Neural progenitor cell (in vitro differentiated cells): Measurements from ENCODE around the gene NIPAL1. TPM values are rescaled to one million over a fixed set of nuclear protein-coding genes. Genes with fewer than 3 reads are reported as not detected.

Experiments used
- DNase-seq: peaks from one replicate; pipeline ENCODE4 v3.0.0-alpha.2; 2016; ENCODE audit warnings: low spot score
- H2AFZ ChIP-seq: fragments of 200-600 bp; sonication (generic); replicated peaks from 2 replicates; pipeline ENCODE4 v1.6.1; 2016; ENCODE audit warnings: antibody characterized with exemption
- H3F3A ChIP-seq: fragments of 200-600 bp; sonication (generic); 2 replicates; pipeline ENCODE4 v1.6.1; 2016; ENCODE audit warnings: antibody characterized with exemption, low read depth
- H3K27ac ChIP-seq: fragments of 200-600 bp; sonication (generic); 2 replicates; pipeline ENCODE4 v1.5.1; 2016; ENCODE audit warnings: mild to moderate bottlenecking
- H3K27me3 ChIP-seq: fragments of 200-600 bp; sonication (generic); 2 replicates; pipeline ENCODE4 v1.6.1; 2016; ENCODE audit warnings: mild to moderate bottlenecking, moderate library complexity
- H3K36me3 ChIP-seq: fragments of 200-600 bp; sonication (generic); 2 replicates; pipeline ENCODE4 v1.5.1; 2016
- H3K4me1 ChIP-seq: fragments of 200-600 bp; sonication (generic); 2 replicates; pipeline ENCODE4 v1.6.1; 2016; ENCODE audit warnings: mixed run types
- H3K4me2 ChIP-seq: fragments of 200-600 bp; sonication (generic); 2 replicates; pipeline ENCODE4 v1.6.1; 2016
- H3K4me3 ChIP-seq: fragments of 200-600 bp; sonication (generic); 2 replicates; pipeline ENCODE4 v1.5.1; 2016
- H3K79me2 ChIP-seq: fragments of 200-600 bp; sonication (generic); 2 replicates; pipeline ENCODE4 v1.6.1; 2016; ENCODE audit warnings: low read depth
- H3K9ac ChIP-seq: fragments of 200-600 bp; sonication (generic); 2 replicates; pipeline ENCODE4 v1.6.1; 2016
- H3K9me3 ChIP-seq: fragments of 200-600 bp; sonication (generic); 2 replicates; pipeline ENCODE4 v1.5.1; 2016; ENCODE audit warnings: low read depth
- H4K20me1 ChIP-seq: fragments of 200-600 bp; sonication (generic); 2 replicates; pipeline ENCODE4 v1.6.1; 2016; ENCODE audit warnings: low read depth
- H3K27ac Mint-ChIP-seq: 3 replicates; pipeline ENCODE4 v1.8.0; 2021; ENCODE audit warnings: mixed read lengths
- H3K27me3 Mint-ChIP-seq: 2 replicates; pipeline ENCODE4 v1.8.0; 2022; ENCODE audit warnings: low read depth, mild to moderate bottlenecking, inconsistent platforms, moderate library complexity, mixed read lengths; ENCODE audit not compliant: insufficient read depth
- H3K36me3 Mint-ChIP-seq: 3 replicates; pipeline ENCODE4 v1.8.0; 2021; ENCODE audit warnings: mixed read lengths
- H3K4me1 Mint-ChIP-seq: 3 replicates; pipeline ENCODE4 v1.8.0; 2021; ENCODE audit warnings: mixed read lengths
- H3K4me3 Mint-ChIP-seq: 3 replicates; pipeline ENCODE4 v1.8.0; 2021; ENCODE audit warnings: mild to moderate bottlenecking, moderate library complexity, mixed read lengths
- H3K9me3 Mint-ChIP-seq: 3 replicates; pipeline ENCODE4 v1.8.0; 2020; ENCODE audit warnings: mixed read lengths
- EZH2 ChIP-seq: fragments of 200-600 bp; sonication (generic); IDR thresholded peaks from 2 replicates; pipeline ENCODE4 v1.6.1; 2017; ENCODE audit warnings: antibody characterized with exemption, mild to moderate bottlenecking, moderate library complexity
- EZH2phosphoT487 ChIP-seq: fragments of 200-600 bp; sonication (generic); IDR thresholded peaks from 2 replicates; pipeline ENCODE4 v1.6.1; 2017; ENCODE audit warnings: antibody characterized with exemption
- total RNA-seq: library from RNA; depleted of rRNA; stranded (reverse); fragments of >200 nt; gene quantifications from 2 replicates; pipeline ENCODE4 v1.2.3, GENCODE V29; 2015; ENCODE audit warnings: low replicate concordance
- TF ChIP-seq, protein P1 (sequence below): fragments of 200-600 bp; sonication (generic); IDR thresholded peaks from 2 replicates; pipeline ENCODE4 v1.5.1; 2017; ENCODE audit warnings: antibody characterized with exemption, mild to moderate bottlenecking

Gene NIPAL1
- total RNA-seq, 1 donor from 2014 or later: 1.2 TPM

DNA sequence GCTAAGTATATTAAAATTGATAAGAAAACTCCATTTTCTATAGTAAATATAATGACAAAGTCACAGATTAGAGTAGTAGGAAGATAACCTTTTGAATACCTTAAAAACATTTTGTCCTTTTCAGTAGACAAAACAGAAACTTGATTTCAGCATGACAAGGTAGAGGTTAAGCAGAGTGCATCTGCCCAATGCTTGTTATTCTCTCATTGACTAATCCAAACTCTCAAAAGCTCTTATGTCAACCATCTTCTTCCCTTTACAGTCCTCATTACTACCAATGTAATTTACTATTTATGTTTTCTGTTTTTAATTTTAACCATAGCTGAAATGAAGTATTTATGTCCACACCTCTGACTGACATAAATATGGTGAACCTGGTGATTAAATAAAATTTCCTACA lies 11.1 kb downstream of the NIPAL1 start:
- Histone ChIP-seq H3K9ac (no peak overlapping the region), H3K4me3 (no peak overlapping the region), H3K27ac (no peak overlapping the region), H4K20me1 (no peaks in the 10 kb centered on the region), H3K4me1 (peaks cover 15% of the 10 kb centered on the region), H3K27me3 (no peaks in the 10 kb centered on the region), H3F3A (peaks cover 15% of the 10 kb centered on the region), H3K36me3 (no peaks in the 10 kb centered on the region), H3K4me2 (no peak overlapping the region), H3K79me2 (no peaks in the 10 kb centered on the region), H2AFZ (no peak overlapping the region), H3K9me3 (no peaks in the 10 kb centered on the region)
- no peaks in the 10 kb centered on the region for H3K9me3 Mint-ChIP-seq
- TF ChIP-seq EZH2 (no peak), EZH2phosphoT487 (no peak)
- TF ChIP-seq, protein P1, sequence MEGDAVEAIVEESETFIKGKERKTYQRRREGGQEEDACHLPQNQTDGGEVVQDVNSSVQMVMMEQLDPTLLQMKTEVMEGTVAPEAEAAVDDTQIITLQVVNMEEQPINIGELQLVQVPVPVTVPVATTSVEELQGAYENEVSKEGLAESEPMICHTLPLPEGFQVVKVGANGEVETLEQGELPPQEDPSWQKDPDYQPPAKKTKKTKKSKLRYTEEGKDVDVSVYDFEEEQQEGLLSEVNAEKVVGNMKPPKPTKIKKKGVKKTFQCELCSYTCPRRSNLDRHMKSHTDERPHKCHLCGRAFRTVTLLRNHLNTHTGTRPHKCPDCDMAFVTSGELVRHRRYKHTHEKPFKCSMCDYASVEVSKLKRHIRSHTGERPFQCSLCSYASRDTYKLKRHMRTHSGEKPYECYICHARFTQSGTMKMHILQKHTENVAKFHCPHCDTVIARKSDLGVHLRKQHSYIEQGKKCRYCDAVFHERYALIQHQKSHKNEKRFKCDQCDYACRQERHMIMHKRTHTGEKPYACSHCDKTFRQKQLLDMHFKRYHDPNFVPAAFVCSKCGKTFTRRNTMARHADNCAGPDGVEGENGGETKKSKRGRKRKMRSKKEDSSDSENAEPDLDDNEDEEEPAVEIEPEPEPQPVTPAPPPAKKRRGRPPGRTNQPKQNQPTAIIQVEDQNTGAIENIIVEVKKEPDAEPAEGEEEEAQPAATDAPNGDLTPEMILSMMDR: no peak
- peaks cover 5% of the 10 kb centered on the region for H3K4me1 Mint-ChIP-seq
- no peak overlapping the region for H3K4me3 Mint-ChIP-seq
- H3K27ac Mint-ChIP-seq: no peak overlapping the region
- DNase-seq: no peak
- H3K36me3 Mint-ChIP-seq: no peaks in the 10 kb centered on the region
- peaks cover 3% of the 10 kb centered on the region for H3K27me3 Mint-ChIP-seq

DNA sequence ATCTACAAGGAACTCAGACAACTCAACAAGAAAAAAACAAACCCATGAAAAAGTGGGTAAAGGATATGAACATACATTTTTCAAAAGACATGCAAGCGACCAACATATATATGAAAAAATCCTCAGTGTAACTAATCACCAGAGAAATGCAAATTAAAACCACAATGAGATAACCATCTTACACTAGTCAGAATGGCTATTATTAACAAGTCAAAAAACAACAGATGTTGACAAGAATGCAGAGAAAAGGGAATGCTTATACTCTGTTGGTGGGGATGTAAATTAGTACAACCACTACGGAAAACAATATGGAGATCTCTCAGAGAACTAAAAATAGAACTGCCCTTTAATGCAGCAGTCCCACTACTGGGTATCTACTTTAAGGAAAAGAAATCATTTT lies 12.1 kb downstream of the NIPAL1 start:
- H3K79me2 ChIP-seq: no peaks in the 10 kb centered on the region
- no peaks in the 10 kb centered on the region for H3K36me3 ChIP-seq
- peaks cover 15% of the 10 kb centered on the region for H3K4me1 ChIP-seq
- H4K20me1 ChIP-seq: no peaks in the 10 kb centered on the region
- Mint-ChIP-seq H3K4me3 (no peak overlapping the region), H3K27ac (no peak overlapping the region), H3K4me1 (peaks cover 5% of the 10 kb centered on the region), H3K9me3 (no peaks in the 10 kb centered on the region), H3K36me3 (no peaks in the 10 kb centered on the region), H3K27me3 (peaks cover 3% of the 10 kb centered on the region)
- H3K4me2 ChIP-seq: no peak overlapping the region
- TF ChIP-seq, protein P1: no peak
- TF ChIP-seq EZH2phosphoT487 (no peak), EZH2 (no peak)
- H3K27me3 ChIP-seq: no peaks in the 10 kb centered on the region
- DNase-seq: no peak
- no peak overlapping the region for H3K4me3 ChIP-seq
- H3K9ac ChIP-seq: no peak overlapping the region
- no peak overlapping the region for H2AFZ ChIP-seq
- no peak overlapping the region for H3K27ac ChIP-seq
- peaks cover 15% of the 10 kb centered on the region for H3F3A ChIP-seq
- H3K9me3 ChIP-seq: no peaks in the 10 kb centered on the region

DNA sequence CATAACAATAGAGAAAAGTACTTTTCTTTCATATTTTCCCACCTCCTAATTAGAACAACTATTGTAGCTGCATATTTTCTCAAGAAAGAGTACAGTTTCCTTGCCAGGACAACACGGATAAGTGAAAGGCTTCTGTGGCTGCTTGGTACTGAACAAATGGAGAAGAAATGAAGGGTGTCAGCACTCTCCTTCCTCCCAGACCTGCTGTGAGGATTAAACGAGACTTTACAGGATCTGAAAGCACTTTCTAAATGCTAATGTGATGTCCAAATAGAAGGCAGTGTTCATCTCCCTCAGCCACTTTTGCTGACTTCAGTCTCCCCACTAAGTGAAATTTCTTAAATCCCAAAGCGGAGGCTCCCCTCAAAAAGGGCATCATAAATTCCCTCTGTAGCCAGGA lies 13.9 kb downstream of the NIPAL1 start:
- Histone ChIP-seq H3K4me3 (peak overlapping the region; percentile 16), H3K27ac (peak overlapping the region; percentile 6), H2AFZ (peak overlapping the region; percentile 10), H3K4me2 (peak overlapping the region; percentile 65), H3K4me1 (peaks cover 15% of the 10 kb centered on the region), H3K9ac (no peak overlapping the region), H3K36me3 (no peaks in the 10 kb centered on the region), H3F3A (peaks cover 15% of the 10 kb centered on the region), H3K79me2 (no peaks in the 10 kb centered on the region), H3K9me3 (no peaks in the 10 kb centered on the region), H4K20me1 (no peaks in the 10 kb centered on the region), H3K27me3 (no peaks in the 10 kb centered on the region)
- Mint-ChIP-seq H3K27me3 (no peaks in the 10 kb centered on the region), H3K9me3 (no peaks in the 10 kb centered on the region), H3K4me3 (no peak overlapping the region), H3K4me1 (peaks cover 5% of the 10 kb centered on the region), H3K27ac (no peak overlapping the region), H3K36me3 (no peaks in the 10 kb centered on the region)
- TF ChIP-seq EZH2: no peak
- DNase-seq: peak; percentile 61

DNA sequence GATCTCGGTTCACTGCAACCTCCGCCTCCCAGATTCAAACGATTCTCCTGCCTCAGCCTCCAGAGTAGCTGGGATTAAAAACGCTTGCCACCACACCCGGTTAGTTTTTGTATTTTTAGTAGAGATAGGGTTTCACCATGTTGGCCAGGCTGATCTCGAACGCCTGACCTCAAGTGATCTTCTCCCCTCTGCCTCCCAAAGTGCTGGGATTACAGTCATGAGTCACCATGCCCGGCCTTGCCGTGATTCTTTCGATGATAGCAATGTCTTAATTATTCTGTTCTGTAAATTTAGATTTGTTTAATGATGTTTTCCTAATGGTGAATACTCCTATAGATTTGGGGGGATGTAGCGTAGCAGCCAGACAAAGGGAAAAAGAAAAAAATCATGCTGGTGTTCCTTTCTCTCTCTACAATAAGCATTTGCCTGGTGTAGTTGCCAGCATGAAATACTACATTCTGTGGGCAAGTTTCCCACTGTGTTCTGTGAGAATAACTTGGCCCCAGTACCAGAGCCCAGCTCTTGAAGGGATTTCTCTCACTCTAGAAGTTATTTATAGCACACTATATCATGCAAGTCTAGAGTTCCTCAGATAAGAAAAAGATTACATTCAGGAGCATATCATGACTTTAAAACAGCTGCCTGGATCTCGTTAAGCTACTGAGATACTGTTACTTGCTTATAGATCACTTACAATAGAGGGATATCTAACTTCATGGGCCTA lies 15.4 kb downstream of the NIPAL1 start:
- Histone ChIP-seq H3K27ac (no peak overlapping the region), H3K4me2 (no peak overlapping the region), H3K4me3 (no peak overlapping the region), H3K4me1 (peaks cover 19% of the 10 kb centered on the region), H2AFZ (no peak overlapping the region), H3F3A (peaks cover 15% of the 10 kb centered on the region), H3K27me3 (no peaks in the 10 kb centered on the region), H3K79me2 (no peaks in the 10 kb centered on the region), H3K36me3 (no peaks in the 10 kb centered on the region), H3K9me3 (no peaks in the 10 kb centered on the region), H3K9ac (no peak overlapping the region), H4K20me1 (no peaks in the 10 kb centered on the region)
- no peaks in the 10 kb centered on the region for H3K27me3 Mint-ChIP-seq
- TF ChIP-seq EZH2phosphoT487 (no peak), EZH2 (no peak)
- TF ChIP-seq, protein P1: no peak
- peaks cover 5% of the 10 kb centered on the region for H3K4me1 Mint-ChIP-seq
- H3K4me3 Mint-ChIP-seq: no peak overlapping the region
- H3K9me3 Mint-ChIP-seq: no peaks in the 10 kb centered on the region
- no peak overlapping the region for H3K27ac Mint-ChIP-seq
- no peak for DNase-seq
- H3K36me3 Mint-ChIP-seq: no peaks in the 10 kb centered on the region
